Body of pancreas (tissue), 4 donors: ENCODE data around the gene TGFB3.

Experiments used
- CTCF ChIP-seq, 7 experiments: fragments of 450-650 bp in 4 of 7; fragments of 200-600 bp in 3 of 7; sonication (generic) in 3 of 7; IDR thresholded peaks; one replicate each; pipeline ENCODE4 v1.5.1; 2016 to 2019; ENCODE audit warnings: antibody characterized with exemption in 7 of 7
- POLR2A ChIP-seq, 3 donors: fragments of 450-650 bp; IDR thresholded peaks; one replicate each; pipeline ENCODE4 v1.6.1; 2016; ENCODE audit warnings: antibody characterized with exemption in 3 of 3, mild to moderate bottlenecking in 2 of 3

DNA sequence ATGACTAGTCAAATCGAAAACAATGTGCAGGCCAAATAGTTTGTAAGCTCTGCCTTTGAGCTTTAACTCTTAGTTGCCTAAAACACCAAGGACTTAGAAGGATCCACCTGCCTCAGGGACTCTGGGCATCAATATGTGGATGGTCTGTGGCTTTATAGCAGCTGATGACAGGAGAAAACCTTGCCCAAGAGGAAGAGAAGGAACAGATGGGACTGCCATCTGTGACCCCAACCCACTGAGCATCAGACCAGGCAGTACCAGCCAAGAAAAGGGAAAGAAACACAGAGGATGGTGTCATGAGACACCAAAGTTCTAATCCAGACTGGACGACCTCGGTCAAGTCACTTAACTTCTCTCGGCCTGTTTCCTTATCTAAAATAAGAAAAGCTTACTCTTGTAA lies 12.7 kb downstream of the TGFB3 start:
- TF ChIP-seq CTCF (IDR thresholded peaks at IDR 0.05): no peak
- no peak for TF ChIP-seq POLR2A (IDR thresholded peaks at IDR 0.05)
